GM12865 (cell line): Measurements from ENCODE around the gene DNLZ.

ENCODE experiments used
- DNase-seq: peaks from one replicate; pipeline ENCODE4 v3.0.0; 2010; ENCODE audit warnings: low read depth
- H3K4me3 ChIP-seq: 2 replicates; pipeline ENCODE4 v1.5.1; 2011; ENCODE audit warnings: mild to moderate bottlenecking, low read depth, low read length, control low read depth
- TF ChIP-seq, protein P1 (sequence below): IDR thresholded peaks from 2 replicates; pipeline ENCODE4 v1.5.1; 2011; ENCODE audit warnings: low read length, control low read depth, low read depth, inconsistent platforms; ENCODE audit not compliant: insufficient read depth; ENCODE audit errors: missing control alignments

Gene DNLZ

DNA sequence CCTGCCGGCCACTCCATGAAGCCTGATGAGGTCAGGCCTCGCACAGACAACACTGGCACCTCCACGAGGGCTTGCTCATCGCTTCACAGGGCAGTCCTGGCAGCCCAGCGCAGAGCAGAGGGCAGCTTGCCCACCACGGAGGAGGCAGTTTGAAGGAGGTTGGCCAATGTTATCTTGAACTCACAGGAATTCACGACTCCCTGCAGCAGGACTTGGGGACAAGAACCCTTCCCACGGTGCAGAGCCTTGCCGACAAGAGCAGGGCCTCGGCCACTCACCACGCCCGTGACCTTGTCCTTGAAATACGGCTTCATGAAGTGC lies 31.4 kb upstream of the DNLZ start:
- DNase-seq: no peak
- no peak overlapping the region for H3K4me3 ChIP-seq
- TF ChIP-seq, protein P1, sequence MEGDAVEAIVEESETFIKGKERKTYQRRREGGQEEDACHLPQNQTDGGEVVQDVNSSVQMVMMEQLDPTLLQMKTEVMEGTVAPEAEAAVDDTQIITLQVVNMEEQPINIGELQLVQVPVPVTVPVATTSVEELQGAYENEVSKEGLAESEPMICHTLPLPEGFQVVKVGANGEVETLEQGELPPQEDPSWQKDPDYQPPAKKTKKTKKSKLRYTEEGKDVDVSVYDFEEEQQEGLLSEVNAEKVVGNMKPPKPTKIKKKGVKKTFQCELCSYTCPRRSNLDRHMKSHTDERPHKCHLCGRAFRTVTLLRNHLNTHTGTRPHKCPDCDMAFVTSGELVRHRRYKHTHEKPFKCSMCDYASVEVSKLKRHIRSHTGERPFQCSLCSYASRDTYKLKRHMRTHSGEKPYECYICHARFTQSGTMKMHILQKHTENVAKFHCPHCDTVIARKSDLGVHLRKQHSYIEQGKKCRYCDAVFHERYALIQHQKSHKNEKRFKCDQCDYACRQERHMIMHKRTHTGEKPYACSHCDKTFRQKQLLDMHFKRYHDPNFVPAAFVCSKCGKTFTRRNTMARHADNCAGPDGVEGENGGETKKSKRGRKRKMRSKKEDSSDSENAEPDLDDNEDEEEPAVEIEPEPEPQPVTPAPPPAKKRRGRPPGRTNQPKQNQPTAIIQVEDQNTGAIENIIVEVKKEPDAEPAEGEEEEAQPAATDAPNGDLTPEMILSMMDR: no peak

DNA sequence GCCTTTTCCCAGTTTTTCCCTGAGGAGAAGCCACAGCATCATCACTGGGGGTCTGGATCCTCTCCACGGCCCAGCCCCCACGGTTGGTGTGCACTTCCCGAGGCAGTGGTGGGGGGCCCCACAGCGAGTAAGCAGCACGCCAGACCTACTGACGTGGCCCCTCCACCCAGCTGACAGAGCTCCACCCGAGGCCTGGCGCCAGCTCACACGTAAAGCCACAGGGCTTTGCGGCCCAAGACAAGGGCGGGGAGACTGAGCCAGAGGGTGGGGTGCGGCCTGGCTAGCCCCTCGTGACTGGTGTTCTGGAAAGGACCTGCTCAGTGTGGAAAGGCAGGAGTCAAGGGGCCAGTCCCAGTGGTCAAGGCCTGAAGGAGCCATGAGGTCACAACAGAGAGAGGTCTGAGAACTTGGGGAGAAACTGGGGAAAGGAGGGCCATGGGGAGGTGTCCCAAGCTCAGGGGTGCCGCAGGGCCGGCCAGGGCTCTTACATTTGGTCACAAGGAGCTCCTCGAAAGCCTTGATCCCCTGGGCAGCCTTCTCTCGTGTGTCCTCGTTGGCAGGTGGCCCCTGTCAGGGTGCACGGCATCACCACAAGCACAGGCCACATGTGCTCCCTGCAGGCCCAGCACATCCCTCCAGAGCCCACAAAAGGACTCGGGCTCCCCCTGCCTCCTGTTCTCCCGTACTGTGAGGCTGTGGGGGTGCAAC lies 30.9 kb upstream of the DNLZ start:
- TF ChIP-seq, protein P1: no peak
- DNase-seq: no peak
- H3K4me3 ChIP-seq: no peak overlapping the region

DNA sequence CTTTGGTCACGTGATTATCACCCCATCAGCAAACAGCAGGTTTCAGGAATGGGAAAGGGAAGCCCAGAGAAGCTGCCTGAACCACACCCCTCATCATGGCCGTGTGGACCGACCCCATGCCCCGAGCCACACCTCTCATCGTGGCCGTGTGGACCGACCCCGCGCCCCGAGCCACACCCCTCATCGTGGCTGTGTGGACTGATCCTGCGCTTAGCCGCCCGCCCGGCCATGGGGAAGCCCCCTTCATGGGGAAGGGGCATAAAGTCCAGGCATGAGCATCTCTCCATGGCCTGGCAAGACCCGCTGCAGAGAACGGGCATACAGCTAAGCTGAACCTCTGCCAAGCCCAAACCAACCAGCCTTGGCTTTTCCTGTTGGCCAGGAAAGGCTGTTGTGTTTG lies 30.0 kb upstream of the DNLZ start:
- no peak overlapping the region for H3K4me3 ChIP-seq
- TF ChIP-seq, protein P1: no peak
- DNase-seq: no peak

DNA sequence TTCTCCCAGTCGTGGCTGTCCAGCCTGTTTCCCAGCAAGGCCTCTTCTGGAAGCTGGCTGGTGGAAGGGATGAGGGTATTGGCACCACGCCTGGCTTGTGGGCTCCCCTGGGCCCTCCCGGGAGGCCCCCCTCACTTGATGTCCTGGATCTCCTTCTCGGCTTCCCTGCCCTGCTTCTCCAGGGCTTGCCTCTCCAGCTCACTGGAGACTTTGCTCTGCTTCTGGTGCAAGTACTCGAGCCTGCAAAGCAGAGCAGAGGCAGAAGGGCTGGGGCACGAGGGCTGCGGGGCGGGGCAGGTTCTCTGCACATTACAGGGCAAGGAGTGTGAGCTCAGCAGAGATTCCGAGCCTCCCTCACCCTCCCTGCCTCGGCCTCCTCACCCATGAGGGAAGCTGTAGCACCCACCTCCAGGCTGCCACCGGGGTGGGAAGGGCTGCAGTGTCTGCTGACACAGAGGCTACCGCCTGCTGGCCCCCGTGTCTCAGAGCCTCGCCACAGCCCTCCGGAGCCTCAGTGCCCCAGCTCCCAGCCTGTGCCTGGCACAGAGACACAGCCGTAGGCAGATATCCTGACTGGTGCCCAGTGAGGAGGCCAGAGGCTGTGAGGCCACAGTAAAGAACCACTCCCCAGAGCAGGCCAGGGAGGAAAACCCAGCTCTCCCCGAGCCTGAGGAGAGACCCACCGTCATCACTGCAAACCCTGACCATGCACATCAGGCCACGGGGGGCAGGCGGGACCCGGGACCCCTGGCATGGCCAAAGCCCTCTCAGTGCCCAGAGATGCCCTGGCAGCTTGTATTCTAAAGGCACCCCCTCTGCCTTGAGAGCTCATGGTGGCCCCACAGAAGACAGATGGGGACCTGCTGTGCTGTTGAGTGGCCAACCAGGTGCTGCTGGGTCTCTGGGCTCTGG lies 29.2 kb upstream of the DNLZ start:
- no peak overlapping the region for H3K4me3 ChIP-seq
- DNase-seq: no peak
- TF ChIP-seq, protein P1: no peak

DNA sequence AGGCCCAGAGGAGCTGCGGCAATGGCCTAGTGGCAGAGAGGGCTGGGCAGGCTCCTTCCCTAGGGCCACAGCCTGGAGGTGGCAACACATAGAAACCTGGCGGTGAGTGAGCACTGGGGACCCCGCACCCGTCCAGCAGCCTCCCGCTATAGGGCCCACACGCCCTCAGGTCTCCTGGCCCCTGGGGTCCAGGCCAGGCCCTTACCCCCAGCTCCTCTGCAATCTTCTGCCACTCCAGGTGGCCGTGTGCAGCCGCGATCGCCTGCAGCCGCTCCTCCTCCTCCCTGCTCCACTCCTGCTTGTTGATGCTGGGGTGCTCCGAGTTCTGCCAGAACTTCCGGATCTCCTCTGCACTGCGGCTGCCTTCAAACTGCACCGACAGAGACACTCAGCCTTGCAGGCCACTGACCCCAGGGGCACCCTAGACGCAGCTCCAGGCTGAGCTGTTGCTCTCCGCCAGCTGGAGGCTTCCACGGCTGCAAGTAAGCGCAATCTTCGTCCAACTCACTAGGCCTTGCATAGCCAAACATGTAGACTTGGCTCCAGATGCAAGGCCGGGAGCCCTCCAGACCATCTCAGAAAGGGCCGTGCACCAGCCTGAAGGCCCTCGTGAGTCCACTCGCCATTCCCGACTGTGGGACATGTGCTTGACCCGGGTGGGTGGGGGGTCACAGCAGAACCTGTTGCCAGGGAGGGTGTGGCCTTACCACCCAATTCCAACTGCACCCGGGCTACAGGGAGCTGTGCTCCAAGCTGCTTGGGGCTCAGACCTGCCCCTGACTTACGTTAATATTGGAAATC lies 28.4 kb upstream of the DNLZ start:
- no peak overlapping the region for H3K4me3 ChIP-seq
- TF ChIP-seq, protein P1: no peak
- DNase-seq: no peak

DNA sequence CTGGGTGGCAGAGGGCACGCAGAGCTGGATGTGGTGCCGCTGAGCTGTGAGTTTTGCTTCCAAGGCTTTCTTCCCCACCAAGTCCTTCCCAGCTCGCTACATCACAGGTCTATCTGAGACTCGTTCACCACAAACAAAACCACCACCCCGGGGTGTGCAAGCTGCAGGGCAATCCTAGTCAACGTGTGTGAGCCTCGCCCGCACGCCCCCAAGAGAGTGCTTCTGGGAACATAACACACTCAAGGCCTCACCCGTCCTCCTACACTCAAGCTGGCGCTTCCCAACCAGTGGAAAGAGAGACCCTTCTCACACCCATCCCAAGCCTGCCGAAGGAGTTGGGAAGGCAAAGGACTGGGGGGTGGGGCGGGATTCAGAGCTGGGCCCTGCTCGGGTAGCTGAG lies 25.9 kb upstream of the DNLZ start:
- no peak for DNase-seq
- no peak overlapping the region for H3K4me3 ChIP-seq

More for the DNA sequence above, 25.9 kb upstream of the DNLZ start:
- TF ChIP-seq, protein P1: no peak
